Cardiac fibroblast (primary cell): ENCODE measurements around the gene FBXO28.
A peak's percentile ranks its signal among the peaks of the same experiment; 100 is the strongest.
"Not testable (repeated sequence)": the region's sequence is repeated elsewhere in the genome, so short reads cannot be mapped to it uniquely, and the experiment has no call there.

Experiments
- DNase-seq, 2 donors: peaks; one replicate each; pipeline versions ENCODE4 v3.0.0 to v3.0.0-alpha.2; 2010; ENCODE audit warnings: low read depth in 2 of 2
- H3K4me3 ChIP-seq, 2 donors: replicated peaks in 1 of 2; 1 replicate in 1 of 2; 2 replicates in 1 of 2; pipeline ENCODE4 v1.5.1; 2011; ENCODE audit warnings: low read depth in 2 of 2, low read length in 2 of 2, mild to moderate bottlenecking in 2 of 2, moderate library complexity in 1 of 2
- TF ChIP-seq, protein P1 (sequence below): IDR thresholded peaks from one replicate; pipeline ENCODE4 v1.5.1; 2011; ENCODE audit warnings: low read depth, mild to moderate bottlenecking, low read length, inconsistent platforms

The FBXO28 gene

DNA sequence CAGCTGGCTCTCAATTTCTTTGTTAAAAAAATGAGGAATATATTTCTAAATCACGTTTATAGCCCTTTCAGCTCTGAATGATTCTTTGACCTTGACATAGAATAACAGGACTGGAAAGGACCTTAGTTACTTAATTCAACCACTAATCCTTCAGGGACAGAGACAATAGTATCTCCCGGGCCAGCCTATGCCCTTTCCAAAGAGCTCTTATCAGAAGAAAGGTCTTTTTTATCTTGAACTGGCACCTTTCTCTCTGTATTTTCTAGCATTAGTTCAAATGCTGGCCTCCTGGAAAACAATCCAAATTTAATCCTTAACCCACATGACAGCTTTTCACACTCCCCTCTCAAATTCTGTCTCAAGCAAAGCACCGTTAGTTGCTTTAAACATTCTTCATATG, 44.8 kb upstream of the FBXO28 start:
- H3K4me3 ChIP-seq, result no peak overlapping the region
- TF ChIP-seq, protein P1, sequence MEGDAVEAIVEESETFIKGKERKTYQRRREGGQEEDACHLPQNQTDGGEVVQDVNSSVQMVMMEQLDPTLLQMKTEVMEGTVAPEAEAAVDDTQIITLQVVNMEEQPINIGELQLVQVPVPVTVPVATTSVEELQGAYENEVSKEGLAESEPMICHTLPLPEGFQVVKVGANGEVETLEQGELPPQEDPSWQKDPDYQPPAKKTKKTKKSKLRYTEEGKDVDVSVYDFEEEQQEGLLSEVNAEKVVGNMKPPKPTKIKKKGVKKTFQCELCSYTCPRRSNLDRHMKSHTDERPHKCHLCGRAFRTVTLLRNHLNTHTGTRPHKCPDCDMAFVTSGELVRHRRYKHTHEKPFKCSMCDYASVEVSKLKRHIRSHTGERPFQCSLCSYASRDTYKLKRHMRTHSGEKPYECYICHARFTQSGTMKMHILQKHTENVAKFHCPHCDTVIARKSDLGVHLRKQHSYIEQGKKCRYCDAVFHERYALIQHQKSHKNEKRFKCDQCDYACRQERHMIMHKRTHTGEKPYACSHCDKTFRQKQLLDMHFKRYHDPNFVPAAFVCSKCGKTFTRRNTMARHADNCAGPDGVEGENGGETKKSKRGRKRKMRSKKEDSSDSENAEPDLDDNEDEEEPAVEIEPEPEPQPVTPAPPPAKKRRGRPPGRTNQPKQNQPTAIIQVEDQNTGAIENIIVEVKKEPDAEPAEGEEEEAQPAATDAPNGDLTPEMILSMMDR, result no peak
- DNase-seq, result no peak

DNA sequence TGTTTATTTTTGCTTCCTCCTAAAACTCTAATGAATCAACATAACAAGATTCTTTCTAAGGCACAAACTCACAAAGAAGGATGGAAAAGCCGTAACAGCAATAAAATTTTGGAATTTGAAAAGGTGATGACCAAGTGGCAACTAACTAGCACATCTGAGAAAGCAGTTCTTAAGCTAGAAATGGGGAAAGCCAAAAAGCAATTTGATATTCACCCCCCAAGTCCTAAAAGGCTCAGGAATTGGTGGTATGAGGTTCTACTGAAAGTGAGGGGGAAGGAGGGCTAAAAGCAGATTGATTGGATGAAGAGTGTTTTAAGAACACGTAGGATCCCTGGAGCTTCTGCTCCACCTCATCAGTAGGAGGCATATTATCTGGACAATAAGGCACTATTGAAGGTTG, 43.4 kb upstream of the FBXO28 start:
- TF ChIP-seq, protein P1, result no peak
- no peak for DNase-seq
- no peak overlapping the region for H3K4me3 ChIP-seq

DNA sequence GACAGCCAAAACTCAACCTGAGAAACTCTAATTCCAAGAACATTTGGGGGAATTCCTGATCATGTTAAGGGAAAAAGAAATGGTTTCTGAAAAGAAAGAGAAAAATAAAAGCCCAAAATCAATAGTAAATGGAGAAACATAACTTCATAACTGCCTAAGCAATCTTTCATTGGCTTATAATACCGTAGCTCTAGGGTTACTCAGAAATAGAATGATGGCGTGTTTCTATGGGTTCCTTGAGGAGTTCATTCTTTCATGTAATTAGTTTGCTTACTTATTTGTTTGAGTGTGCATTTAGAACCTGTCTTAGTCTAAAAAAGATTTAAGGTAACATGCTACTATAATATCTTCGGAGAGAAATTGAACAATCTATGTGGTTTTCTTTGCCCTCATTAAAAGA, 37.5 kb upstream of the FBXO28 start:
- no peak for DNase-seq
- TF ChIP-seq, protein P1, result no peak

DNA sequence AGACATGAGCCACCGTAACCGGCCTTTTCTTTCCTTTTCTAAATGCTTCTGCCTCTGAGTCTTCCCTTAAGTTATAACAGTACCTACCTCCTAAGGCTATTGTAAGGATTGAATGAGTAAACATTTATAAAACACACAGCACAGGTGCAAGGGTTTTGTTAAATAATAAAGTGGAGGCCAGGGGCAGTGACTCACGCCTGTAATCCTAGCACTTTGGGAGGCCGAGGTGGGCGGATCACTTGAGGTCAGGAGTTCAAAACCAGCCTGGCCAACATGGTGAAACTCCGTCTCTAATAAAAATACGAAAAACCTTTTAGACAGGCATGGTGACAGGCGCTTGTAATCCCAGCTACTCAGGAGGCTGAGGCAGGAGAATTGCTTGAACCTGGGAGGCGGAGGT, 34.3 kb upstream of the FBXO28 start:
- not testable (repeated sequence) for H3K4me3 ChIP-seq
- DNase-seq, result peak in 1 of 2 donors; percentile 35

More for the DNA sequence above, 37.5 kb upstream of the FBXO28 start:
- no peak overlapping the region for H3K4me3 ChIP-seq

DNA sequence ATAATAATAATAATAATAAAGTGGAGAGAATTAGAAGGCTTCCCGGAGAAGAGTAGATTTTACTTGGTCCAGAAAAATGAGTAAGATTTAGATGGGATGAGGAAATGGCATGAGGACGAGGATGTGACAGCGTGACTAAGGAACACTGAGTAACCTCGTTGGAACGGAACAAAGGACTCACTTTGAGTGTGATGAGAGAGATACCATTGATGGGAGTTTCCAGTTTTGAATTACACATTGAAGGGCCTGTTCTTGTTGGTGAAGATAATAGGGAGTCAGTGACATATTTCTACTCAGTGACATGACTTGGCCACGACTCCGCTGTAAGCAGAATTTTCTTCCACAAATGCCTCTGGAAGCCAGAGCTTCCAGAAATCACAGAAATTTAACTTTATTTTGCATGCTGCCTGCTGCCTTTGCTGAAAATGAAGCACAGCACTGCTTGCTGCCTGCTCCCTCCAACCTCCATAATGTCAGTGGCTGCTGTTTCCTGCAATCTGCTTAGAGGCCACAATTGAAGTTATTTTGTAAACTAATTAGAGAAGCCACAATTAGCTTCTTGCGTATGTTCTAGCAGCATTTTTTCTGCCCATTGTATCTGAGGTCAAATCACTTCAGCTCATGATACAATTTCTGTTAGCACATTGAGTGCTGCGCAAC, 33.7 kb upstream of the FBXO28 start:
- peak; percentile 37 to 92 for DNase-seq
- no peak overlapping the region for H3K4me3 ChIP-seq
- TF ChIP-seq, protein P1, result no peak

DNA sequence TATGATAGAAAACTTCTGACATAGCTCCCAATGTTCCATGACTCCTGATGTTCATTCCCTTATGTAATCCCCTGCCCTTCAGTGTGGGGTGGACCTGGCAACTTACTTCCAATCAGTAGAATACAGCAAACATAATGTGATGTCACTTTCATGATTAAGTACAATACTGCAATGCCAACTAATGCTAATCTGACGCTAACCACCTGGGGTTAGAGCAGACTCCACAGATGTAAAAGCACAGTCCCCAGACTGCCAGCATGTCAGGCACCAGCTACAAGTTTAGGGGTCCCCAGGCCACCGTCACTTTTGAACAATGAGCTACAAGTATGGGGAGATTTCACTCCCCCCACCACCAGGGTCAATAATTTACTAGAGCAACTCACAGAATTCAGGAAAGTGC, 32.3 kb upstream of the FBXO28 start:
- TF ChIP-seq, protein P1, result no peak
- DNase-seq, result no peak
- H3K4me3 ChIP-seq, result no peak overlapping the region

DNA sequence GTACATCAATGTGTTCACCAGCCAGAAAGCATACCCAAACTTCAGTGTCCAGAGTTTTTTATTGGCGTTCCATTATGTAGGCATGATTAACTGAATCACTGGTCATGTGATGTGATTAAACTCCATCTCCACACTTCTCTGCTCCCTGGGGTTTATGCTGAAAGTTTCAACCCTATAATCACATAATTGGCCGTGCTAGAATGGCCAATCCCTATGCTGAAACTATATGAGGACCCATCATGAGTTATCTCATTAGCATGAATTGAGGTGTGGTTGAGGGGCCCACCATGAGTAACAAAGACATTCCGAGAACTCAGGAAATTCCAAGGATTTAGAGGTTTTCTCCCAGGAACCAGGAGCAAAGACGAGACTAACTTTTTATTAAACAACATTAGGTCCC, 31.8 kb upstream of the FBXO28 start:
- peak in 1 of 2 donors; percentile 42 for DNase-seq
- no peak overlapping the region for H3K4me3 ChIP-seq
- TF ChIP-seq, protein P1, result no peak
